ENCODE data around the gene DLGAP3.

DNA sequence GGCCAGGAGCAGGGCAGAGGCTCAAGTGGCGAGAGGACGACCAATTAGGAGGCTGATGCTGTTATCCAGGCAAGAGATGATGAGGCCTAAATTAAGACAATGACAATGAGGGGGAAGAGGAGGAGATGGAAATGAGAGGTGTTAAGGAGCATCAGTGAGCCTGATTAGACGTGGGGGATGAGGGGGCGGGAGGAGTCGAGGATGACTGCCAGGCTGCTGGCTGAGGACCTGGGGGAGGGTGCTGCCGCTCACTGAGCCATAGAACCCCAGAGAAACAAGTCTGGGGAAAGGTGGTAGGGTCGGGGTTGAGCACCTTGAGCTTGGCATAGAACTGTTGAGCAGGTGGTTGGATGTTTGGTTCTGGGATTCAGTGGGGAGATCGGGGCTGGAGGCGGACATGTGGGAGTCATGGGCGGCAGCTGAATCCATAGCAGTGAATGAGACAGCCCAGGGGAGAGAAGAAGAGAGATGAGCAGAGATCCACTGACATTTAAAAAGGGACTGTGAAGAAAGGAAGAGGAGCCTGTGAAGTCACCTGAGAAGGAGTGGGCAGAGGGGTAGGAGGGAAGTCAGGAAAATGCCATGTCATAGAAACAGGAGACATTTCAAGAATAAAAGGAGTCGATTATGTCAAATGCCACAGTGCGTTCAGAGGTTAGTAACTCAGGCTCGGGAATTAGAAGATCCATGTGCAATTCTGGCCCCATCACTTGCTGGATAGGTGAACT is 28.5 kb downstream of the DLGAP3 start:
- TF ChIP-seq, protein P1, sequence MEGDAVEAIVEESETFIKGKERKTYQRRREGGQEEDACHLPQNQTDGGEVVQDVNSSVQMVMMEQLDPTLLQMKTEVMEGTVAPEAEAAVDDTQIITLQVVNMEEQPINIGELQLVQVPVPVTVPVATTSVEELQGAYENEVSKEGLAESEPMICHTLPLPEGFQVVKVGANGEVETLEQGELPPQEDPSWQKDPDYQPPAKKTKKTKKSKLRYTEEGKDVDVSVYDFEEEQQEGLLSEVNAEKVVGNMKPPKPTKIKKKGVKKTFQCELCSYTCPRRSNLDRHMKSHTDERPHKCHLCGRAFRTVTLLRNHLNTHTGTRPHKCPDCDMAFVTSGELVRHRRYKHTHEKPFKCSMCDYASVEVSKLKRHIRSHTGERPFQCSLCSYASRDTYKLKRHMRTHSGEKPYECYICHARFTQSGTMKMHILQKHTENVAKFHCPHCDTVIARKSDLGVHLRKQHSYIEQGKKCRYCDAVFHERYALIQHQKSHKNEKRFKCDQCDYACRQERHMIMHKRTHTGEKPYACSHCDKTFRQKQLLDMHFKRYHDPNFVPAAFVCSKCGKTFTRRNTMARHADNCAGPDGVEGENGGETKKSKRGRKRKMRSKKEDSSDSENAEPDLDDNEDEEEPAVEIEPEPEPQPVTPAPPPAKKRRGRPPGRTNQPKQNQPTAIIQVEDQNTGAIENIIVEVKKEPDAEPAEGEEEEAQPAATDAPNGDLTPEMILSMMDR (optimal IDR thresholded peaks at IDR 0.05 in 1 of 3, IDR thresholded peaks at IDR 0.05 in 1 of 3, conservative IDR thresholded peaks at IDR 0.05 in 1 of 3; ENCODE audit: extremely low read depth in 1 of 3, insufficient read depth in 2 of 3, low read length in 3 of 3): no peak
- no peak for TF ChIP-seq EZH2 (IDR thresholded peaks at IDR 0.05; ENCODE audit: low read length)

Data from keratinocyte (primary cell).